GM23248 (cell line): ENCODE results near the gene BBS10. TPM values are rescaled to one million over a fixed set of nuclear protein-coding genes. Genes with fewer than 3 reads are reported as not detected.

Experiments
- DNase-seq: peaks from one replicate; pipeline ENCODE4 v3.0.0-alpha.2; 2015
- H2AFZ ChIP-seq: fragments of 200-600 bp; sonication (generic); 2 replicates; pipeline ENCODE4 v1.6.1; 2016; ENCODE audit warnings: antibody characterized with exemption
- H3F3A ChIP-seq: fragments of 200-600 bp; sonication (generic); 2 replicates; pipeline ENCODE4 v1.6.1; 2016; ENCODE audit warnings: mild to moderate bottlenecking, antibody characterized with exemption, mixed run types; ENCODE audit not compliant: insufficient read depth
- H3K27ac ChIP-seq: fragments of 200-600 bp; sonication (generic); 2 replicates; pipeline ENCODE4 v1.5.1; 2016; ENCODE audit warnings: mild to moderate bottlenecking
- H3K27me3 ChIP-seq: fragments of 200-600 bp; sonication (generic); replicated peaks from 2 replicates; pipeline ENCODE4 v1.6.1; 2016; ENCODE audit warnings: mild to moderate bottlenecking; ENCODE audit not compliant: insufficient read depth
- H3K36me3 ChIP-seq: fragments of 200-600 bp; sonication (generic); 2 replicates; pipeline ENCODE4 v1.6.1; 2016; ENCODE audit warnings: low read depth, mild to moderate bottlenecking
- H3K4me1 ChIP-seq: fragments of 200-600 bp; sonication (generic); 2 replicates; pipeline ENCODE4 v1.6.1; 2016; ENCODE audit warnings: mild to moderate bottlenecking; ENCODE audit not compliant: insufficient read depth
- H3K4me2 ChIP-seq: fragments of 200-600 bp; sonication (generic); one replicate; pipeline ENCODE4 v1.6.1; 2016; ENCODE audit warnings: mild to moderate bottlenecking; ENCODE audit not compliant: unreplicated experiment
- H3K4me3 ChIP-seq: fragments of 200-600 bp; sonication (generic); 2 replicates; pipeline ENCODE4 v1.5.1; 2016; ENCODE audit warnings: mild to moderate bottlenecking
- H3K79me2 ChIP-seq: fragments of 200-600 bp; sonication (generic); 2 replicates; pipeline ENCODE4 v1.6.1; 2016; ENCODE audit warnings: mild to moderate bottlenecking; ENCODE audit not compliant: insufficient read depth
- H3K9ac ChIP-seq: fragments of 200-600 bp; sonication (generic); 2 replicates; pipeline ENCODE4 v1.6.1; 2016; ENCODE audit warnings: mild to moderate bottlenecking
- H3K9me2 ChIP-seq: fragments of 200-600 bp; sonication (generic); 2 replicates; pipeline ENCODE4 v1.6.1; 2016; ENCODE audit warnings: mixed run types, mild to moderate bottlenecking, moderate library complexity; ENCODE audit not compliant: insufficient read depth
- H3K9me3 ChIP-seq: fragments of 200-600 bp; sonication (generic); one replicate; pipeline ENCODE4 v1.6.1; 2017; ENCODE audit warnings: low read depth
- H4K20me1 ChIP-seq: fragments of 200-600 bp; sonication (generic); 2 replicates; pipeline ENCODE4 v1.6.0; 2016; ENCODE audit not compliant: insufficient read depth
- EZH2 ChIP-seq: fragments of 200-600 bp; sonication (generic); IDR thresholded peaks from 2 replicates; pipeline ENCODE4 v1.6.1; 2018; ENCODE audit warnings: antibody characterized with exemption, mild to moderate bottlenecking; ENCODE audit not compliant: insufficient read depth, poor library complexity, severe bottlenecking
- EZH2phosphoT487 ChIP-seq: fragments of 200-600 bp; sonication (generic); IDR thresholded peaks from 2 replicates; pipeline ENCODE4 v1.6.1; 2018; ENCODE audit warnings: antibody characterized with exemption, moderate library complexity, mild to moderate bottlenecking, low read depth; ENCODE audit not compliant: insufficient read depth
- WGBS, 2 experiments: methylation state at CpG; one replicate each; pipeline ENCODE4 v1.1.6; 2015 to 2017; ENCODE audit warnings: low lambda C conversion rate in 2 of 2, low coverage in 1 of 2; ENCODE audit errors: missing lambda C conversion rate in 2 of 2; 5-methylcytosine and 5-hydroxymethylcytosine counted together
- in situ Hi-C: fragments of 300-500 bp; cut with MboI; formaldehyde crosslinking; loops from 2 replicates; pipeline ENCODE4 v1.15.0; 2020
- polyA plus RNA-seq: library from polyadenylated mRNA; unstranded; fragments of >200 nt; fragmentation: Nextera tagmentation; extraction: Ambion mirVana; gene quantifications from 2 replicates; pipeline ENCODE4 v1.2.1, GENCODE V29; 2016
- small RNA-seq: library from RNA; depleted of rRNA; stranded (forward); fragments of <200 nt; gene quantifications from one replicate; pipeline ENCODE3, GENCODE V24; 2014; ENCODE audit warnings: low read depth, low replicate concordance
- total RNA-seq: library from RNA; depleted of rRNA; stranded (reverse); fragments of >200 nt; shearing (Covaris generic); gene quantifications from 2 replicates; pipeline ENCODE4 v1.2.3, GENCODE V29; 2014; rRNA removed

Gene BBS10
- total and polyA plus RNA-seq, 2 experiments from 2014 or later: 15.8 to 16.8 TPM

GRCh38 chr12:76300297-76300665, 47.9 kb downstream of the BBS10 start:
- Histone ChIP-seq H3K9ac (no peak overlapping the region), H4K20me1 (no peaks in the 10 kb centered on the region), H3K27me3 (no peaks in the 10 kb centered on the region), H3K79me2 (no peaks in the 10 kb centered on the region), H3K4me2 (no peak overlapping the region), H2AFZ (no peak overlapping the region), H3K4me1 (peaks cover 15% of the 10 kb centered on the region), H3K9me3 (no peaks in the 10 kb centered on the region), H3K4me3 (no peak overlapping the region), H3K9me2 (no peaks in the 10 kb centered on the region), H3F3A (no peaks in the 10 kb centered on the region), H3K27ac (no peak overlapping the region), H3K36me3 (no peaks in the 10 kb centered on the region)
- TF ChIP-seq EZH2phosphoT487: no peak
- no peak for TF ChIP-seq EZH2
- WGBS, 2 experiments: 76 to 80% methylated on average over 6 of the region's 6 CpGs
- in situ Hi-C loops: no loop called here
- DNase-seq: no peak

- Histone ChIP-seq H3K9ac (no peak overlapping the region), H4K20me1 (no peaks in the 10 kb centered on the region), H3K27me3 (no peaks in the 10 kb centered on the region), H3K36me3 (no peaks in the 10 kb centered on the region), H3K9me3 (no peaks in the 10 kb centered on the region), H2AFZ (no peak overlapping the region), H3K79me2 (no peaks in the 10 kb centered on the region), H3K4me3 (no peak overlapping the region), H3K27ac (no peak overlapping the region), H3F3A (no peaks in the 10 kb centered on the region), H3K4me1 (peaks cover 15% of the 10 kb centered on the region), H3K4me2 (no peak overlapping the region), H3K9me2 (no peaks in the 10 kb centered on the region)
- TF ChIP-seq EZH2 (no peak), EZH2phosphoT487 (no peak)
- 34 to 40% methylated on average over 5 of the region's 5 CpGs for WGBS, 2 experiments
- in situ Hi-C loops: no loop called here
- no peak for DNase-seq
These were observed 48.5 kb downstream of the BBS10 start for GRCh38 chr12:76299536-76300296.

Small RNA genes within 50 kb of the gene (small RNA-seq; reads per million reads assigned to genes)
- not detected for gene RN7SKP172

Other genes starting within 250 kb of the BBS10 start
- 64.4 and 67.0 TPM in 2 replicates for gene OSBPL8, start 211.4 kb upstream of the BBS10 start, total RNA-seq
- 69.7 and 73.4 TPM in 2 replicates for gene OSBPL8, start 211.4 kb upstream of the BBS10 start, polyA plus RNA-seq